ENCODE measurements around the gene MRPS34. TPM values are rescaled to one million over a fixed set of nuclear protein-coding genes. Genes with fewer than 3 reads are reported as not detected.

Gene MRPS34
- total RNA-seq, 1 donor from 2014 or later = 74.0 TPM

- Histone ChIP-seq H3K36me3 (ENCODE audit: insufficient read depth, low read length) (no peaks in the 10 kb centered on the region), H3K27me3 (ENCODE audit: insufficient read depth, low read length) (no peaks in the 10 kb centered on the region), H4K20me1 (ENCODE audit: insufficient read depth, low read length) (peaks cover 43% of the 10 kb centered on the region), H3K79me2 (ENCODE audit: insufficient read depth, low read length) (peaks cover 39% of the 10 kb centered on the region), H3K9ac (ENCODE audit: low read length) (peak overlapping the region; percentile 91), H3K9me3 (ENCODE audit: insufficient read depth, low read depth, low read length) (no peaks in the 10 kb centered on the region), H3K4me1 (ENCODE audit: insufficient read depth, low read length) (peaks cover 26% of the 10 kb centered on the region), H2AFZ (ENCODE audit: low read depth, low read length) (peak overlapping the region; percentile 71), H3K4me2 (ENCODE audit: low read length) (peak overlapping the region; percentile 91), H3K27ac (ENCODE audit: low read depth, low read length) (peak overlapping the region; percentile 71), H3K4me3 (ENCODE audit: insufficient read depth, low read depth, low read length) (peak overlapping the region; percentile 66)
- DNase-seq (ENCODE audit: low read depth) = no peak
- Mint-ChIP-seq H3K27ac (ENCODE audit: unreplicated experiment) (peak overlapping the region; percentile 83), H3K36me3 (ENCODE audit: low read depth, unreplicated experiment) (no peaks in the 10 kb centered on the region), H3K9me3 (ENCODE audit: unreplicated experiment) (no peaks in the 10 kb centered on the region), H3K4me3 (ENCODE audit: unreplicated experiment) (peak overlapping the region; percentile 86), H3K4me1 (ENCODE audit: low read depth, unreplicated experiment) (peaks cover 6% of the 10 kb centered on the region), H3K27me3 (ENCODE audit: low read depth, unreplicated experiment) (no peaks in the 10 kb centered on the region)
- TF ChIP-seq CTCF (IDR thresholded peaks at IDR 0.05; ENCODE audit: insufficient read depth, low read depth, low read length) = no peak
- TF ChIP-seq EZH2 (IDR thresholded peaks at IDR 0.05; ENCODE audit: insufficient read depth, low read length) = no peak
- FAIRE-seq = no peak
Observed at GRCh38 chr16:1773703-1774447, 941 bp upstream of the MRPS34 start.

GRCh38 chr16:1772362-1772907 is 499 bp downstream of the MRPS34 start, which contains the start of gene EME2:
Gene EME2 (plus strand): TSS chr16:1772810. CDS start chr16:1773228, 418 bp downstream.
- Histone ChIP-seq H3K4me2 (ENCODE audit: low read length) (peak within 1 kb of the TSS; percentile 91), H3K36me3 (ENCODE audit: insufficient read depth, low read length) (no peaks in the 10 kb centered on the region), H3K9me3 (ENCODE audit: insufficient read depth, low read depth, low read length) (no peaks in the 10 kb centered on the region), H3K4me1 (ENCODE audit: insufficient read depth, low read length) (peaks cover 26% of the 10 kb centered on the region), H3K9ac (ENCODE audit: low read length) (peak within 1 kb of the TSS; percentile 91), H3K27me3 (ENCODE audit: insufficient read depth, low read length) (no peaks in the 10 kb centered on the region), H4K20me1 (ENCODE audit: insufficient read depth, low read length) (peaks cover 54% of the 10 kb centered on the region), H3K79me2 (ENCODE audit: insufficient read depth, low read length) (peaks cover 39% of the 10 kb centered on the region), H3K27ac (ENCODE audit: low read depth, low read length) (peak within 1 kb of the TSS; percentile 71), H2AFZ (ENCODE audit: low read depth, low read length) (peak within 1 kb of the TSS; percentile 80), H3K4me3 (ENCODE audit: insufficient read depth, low read depth, low read length) (peak within 1 kb of the TSS; percentile 66)
- peaks cover 6% of the 10 kb centered on the region for H3K4me1 Mint-ChIP-seq (ENCODE audit: low read depth, unreplicated experiment)
- TF ChIP-seq EZH2 (IDR thresholded peaks at IDR 0.05; ENCODE audit: insufficient read depth, low read length) (no peak), CTCF (IDR thresholded peaks at IDR 0.05; ENCODE audit: insufficient read depth, low read depth, low read length) (no peak)
- H3K27ac Mint-ChIP-seq (ENCODE audit: unreplicated experiment) = peak within 1 kb of the TSS; percentile 98
- no peak for DNase-seq (ENCODE audit: low read depth)
- H3K4me3 Mint-ChIP-seq (ENCODE audit: unreplicated experiment) = peak within 1 kb of the TSS; percentile 91
- H3K27me3 Mint-ChIP-seq (ENCODE audit: low read depth, unreplicated experiment) = no peaks in the 10 kb centered on the region
- no peaks in the 10 kb centered on the region for H3K36me3 Mint-ChIP-seq (ENCODE audit: low read depth, unreplicated experiment)
- H3K9me3 Mint-ChIP-seq (ENCODE audit: unreplicated experiment) = no peaks in the 10 kb centered on the region
- no peak for FAIRE-seq

Data from astrocyte (in vitro differentiated cells and primary cell).